GM12801 (cell line): ENCODE measurements around the gene ELP4.

Source experiments
- CTCF ChIP-seq: IDR thresholded peaks from one replicate; pipeline ENCODE4 v1.5.1; 2011; ENCODE audit warnings: control low read depth; ENCODE audit not compliant: insufficient read length; ENCODE audit errors: extremely low read depth

The ELP4 gene

GRCh38 chr11:31555938-31556337, 46.4 kb downstream of the ELP4 start:
- TF ChIP-seq CTCF = no peak

GRCh38 chr11:31558001-31558400, 48.4 kb downstream of the ELP4 start:
- TF ChIP-seq CTCF = no peak

- no peak for TF ChIP-seq CTCF
These were observed 51.4 kb downstream of the ELP4 start for GRCh38 chr11:31560842-31561476.

DNA sequence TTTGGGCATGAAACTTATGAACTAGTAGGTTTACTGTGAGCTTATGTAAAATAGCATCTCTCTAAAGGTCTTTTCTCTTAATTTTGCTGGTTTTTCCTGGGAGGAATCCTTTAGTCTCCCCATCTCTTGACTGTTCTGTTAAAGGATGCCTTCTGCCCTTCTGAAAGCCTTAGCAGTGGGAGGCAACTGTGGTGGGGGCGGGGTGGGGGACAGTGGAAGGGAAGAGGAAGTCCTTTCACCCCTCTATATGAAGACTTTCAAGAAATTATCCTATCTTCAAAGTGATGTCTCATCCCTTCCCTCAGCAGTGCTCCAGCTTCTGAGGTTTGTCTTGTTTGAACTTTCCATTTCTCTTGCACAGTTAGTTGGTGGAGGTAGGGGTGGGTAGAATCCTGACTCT, 73.1 kb downstream of the ELP4 start:
- no peak for TF ChIP-seq CTCF

DNA sequence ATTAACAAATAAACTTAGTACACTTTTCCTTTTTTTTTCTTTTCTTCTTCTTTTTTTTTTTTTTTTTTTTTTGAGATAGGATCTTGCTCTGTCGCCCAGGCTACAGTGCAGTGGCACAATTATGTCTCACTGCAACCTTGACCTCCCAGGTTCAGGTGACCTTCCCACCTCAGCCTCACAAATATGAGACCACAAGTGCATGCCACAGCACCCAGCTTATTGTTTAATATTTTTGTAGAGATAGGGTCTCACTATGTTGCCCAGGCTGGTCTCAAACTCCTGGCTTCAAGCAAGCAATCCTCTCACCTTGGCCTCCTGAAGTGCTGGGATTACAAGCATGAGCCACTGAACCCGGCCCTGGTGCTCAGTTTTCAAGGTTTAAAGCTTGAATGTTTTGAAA, 88.9 kb downstream of the ELP4 start:
- TF ChIP-seq CTCF = no peak

- TF ChIP-seq CTCF = no peak
These were observed 92.2 kb downstream of the ELP4 start for GRCh38 chr11:31601635-31602282.

DNA sequence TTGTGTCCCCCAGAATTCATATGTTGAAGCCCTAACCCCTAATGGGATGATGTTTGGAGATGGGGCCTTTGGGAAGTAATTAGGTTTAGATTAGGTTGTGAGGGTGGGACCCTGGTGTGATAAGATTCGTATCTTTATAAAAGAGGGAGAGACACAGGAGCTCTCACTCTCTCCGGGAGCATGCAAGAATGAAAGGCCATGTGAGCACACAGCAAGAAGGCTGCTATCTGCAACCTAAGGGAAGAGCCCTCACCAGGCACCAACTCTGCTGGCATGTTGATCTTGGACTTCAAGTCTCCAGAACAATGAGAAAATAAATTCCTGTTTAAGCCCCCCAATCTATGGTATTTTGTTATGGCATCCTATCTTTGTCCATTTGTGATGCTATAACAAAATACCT, 97.3 kb downstream of the ELP4 start:
- no peak for TF ChIP-seq CTCF

GRCh38 chr11:31607914-31608313, 98.3 kb downstream of the ELP4 start:
- no peak for TF ChIP-seq CTCF
